Measurements from ENCODE around the gene DPP6. TPM values are rescaled to one million over a fixed set of nuclear protein-coding genes. Genes with fewer than 3 reads are reported as not detected.
"Not testable (repeated sequence)": the region's sequence is repeated elsewhere in the genome, so short reads cannot be mapped to it uniquely, and the experiment has no call there.

Gene DPP6
- total and polyA plus RNA-seq, 2 of the 8 experiments (the other 6 are each of a cell fraction or from before 2014, with no cell fraction given), result 4.7 to 6.8 TPM

- H3K4ac ChIP-seq (replicated peaks; ENCODE audit: insufficient read length, low read depth, low read length); H2AK5ac ChIP-seq (ENCODE audit: low read depth, low read length); H4K5ac ChIP-seq (ENCODE audit: insufficient read length, low read depth, low read length); H2BK15ac ChIP-seq (ENCODE audit: low read length); FAIRE-seq; H3K23ac ChIP-seq (ENCODE audit: insufficient read length); POLR2A ChIA-PET (ENCODE audit: partially characterized antibody); H4K20me1 ChIP-seq (replicated peaks in 1 of 2; ENCODE audit: control insufficient read depth in 1 of 2, insufficient read depth in 2 of 2, low read length in 2 of 2); H2BK12ac ChIP-seq (ENCODE audit: low read depth, low read length); H3K4me1 ChIP-seq (replicated peaks in 1 of 4; ENCODE audit: control insufficient read depth in 3 of 4, insufficient read depth in 4 of 4, low read length in 3 of 4); CTCF ChIA-PET (ENCODE audit: partially characterized antibody); H2AFZ ChIP-seq (ENCODE audit: low read length); H3K23me2 ChIP-seq (ENCODE audit: low read depth, low read length); H3K9ac ChIP-seq (replicated peaks in 1 of 4; ENCODE audit: extremely low read depth in 1 of 4, low read depth in 3 of 4, low read length in 3 of 4); H3K4me2 ChIP-seq (ENCODE audit: insufficient read depth in 1 of 2, low read depth in 2 of 2, low read length in 2 of 2); H4K8ac ChIP-seq (ENCODE audit: extremely low read depth, insufficient read depth, low read length); H2BK20ac ChIP-seq (ENCODE audit: low read length); H2BK5ac ChIP-seq (ENCODE audit: low read depth, low read length); H4K91ac ChIP-seq (replicated peaks; ENCODE audit: insufficient read length, low read length); H3K79me2 ChIP-seq (ENCODE audit: control insufficient read depth in 1 of 2, insufficient read depth in 2 of 2, low read length in 2 of 2); H3K4me3 ChIP-seq (ENCODE audit: extremely low read depth in 1 of 4, insufficient read depth in 2 of 4, low read depth in 3 of 4, low read length in 4 of 4); H3K27ac ChIP-seq (ENCODE audit: low read depth, low read length); DNase-seq (ENCODE audit: low read depth in 1 of 2, low spot score in 2 of 2); H3K14ac ChIP-seq (ENCODE audit: insufficient read length); H3K9me3 ChIP-seq (ENCODE audit: insufficient read depth in 2 of 2, low read depth in 1 of 2, low read length in 1 of 2); H3K18ac ChIP-seq (ENCODE audit: extremely low read depth, low read length); H3K56ac ChIP-seq (replicated peaks; ENCODE audit: insufficient read length, low read depth, low read length); H2BK120ac ChIP-seq (replicated peaks; ENCODE audit: low read depth, low read length); H3K79me1 ChIP-seq (ENCODE audit: low read depth, low read length); H3K36me3 ChIP-seq (ENCODE audit: control insufficient read depth in 2 of 4, insufficient read depth in 4 of 4, low read length in 3 of 4); H3K27me3 ChIP-seq (replicated peaks in 1 of 4; ENCODE audit: control insufficient read depth in 3 of 4, extremely low read depth in 1 of 4, insufficient read depth in 3 of 4, low read length in 3 of 4): not testable (repeated sequence)
- WGBS, 2 experiments (ENCODE audit: extremely low coverage in 1 of 2, insufficient coverage in 1 of 2, insufficient read length in 1 of 2, insufficient replicate concordance in 2 of 2, low coverage in 1 of 2, low lambda C conversion rate in 2 of 2, missing lambda C conversion rate in 1 of 2), result 84% methylated on average over 4 of the region's 4 CpGs; no CpG with 5 or more reads in 1 of the 2 experiments
Measured at GRCh38 chr7:154010726-154011568, 41.3 kb upstream of the DPP6 start.

DNA sequence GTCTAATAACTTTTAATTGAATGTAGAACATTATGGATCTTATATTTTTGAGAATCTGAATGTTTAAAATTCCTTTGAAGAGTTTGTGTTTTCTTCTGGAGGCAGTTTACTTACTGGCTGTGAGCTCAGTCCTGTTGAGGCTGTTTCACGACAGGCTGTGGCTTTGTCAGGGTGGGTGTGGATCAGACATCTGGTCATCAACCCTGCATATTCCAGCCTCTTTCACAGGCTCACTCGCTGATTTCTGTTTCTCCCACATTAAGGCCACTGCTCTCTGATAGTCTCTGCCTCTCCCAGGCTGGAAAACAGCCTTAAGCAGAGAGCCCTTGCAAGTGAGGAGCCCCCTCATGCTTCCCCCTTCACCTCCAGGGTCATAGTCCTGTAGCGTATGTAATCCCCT, 39.4 kb upstream of the DPP6 start:
- H3K27me3 ChIP-seq (replicated peaks in 1 of 4; ENCODE audit: control insufficient read depth in 3 of 4, extremely low read depth in 1 of 4, insufficient read depth in 3 of 4, low read length in 3 of 4); CTCF ChIA-PET (ENCODE audit: partially characterized antibody); H3K23me2 ChIP-seq (ENCODE audit: low read depth, low read length); H3K9ac ChIP-seq (replicated peaks in 1 of 4; ENCODE audit: extremely low read depth in 1 of 4, low read depth in 3 of 4, low read length in 3 of 4); H2AK5ac ChIP-seq (ENCODE audit: low read depth, low read length); H3K4me2 ChIP-seq (ENCODE audit: insufficient read depth in 1 of 2, low read depth in 2 of 2, low read length in 2 of 2); FAIRE-seq; H3K9me3 ChIP-seq (ENCODE audit: insufficient read depth in 2 of 2, low read depth in 1 of 2, low read length in 1 of 2); H3K4ac ChIP-seq (replicated peaks; ENCODE audit: insufficient read length, low read depth, low read length); H3K18ac ChIP-seq (ENCODE audit: extremely low read depth, low read length); H3K27ac ChIP-seq (ENCODE audit: low read depth, low read length); H2BK15ac ChIP-seq (ENCODE audit: low read length); H3K14ac ChIP-seq (ENCODE audit: insufficient read length); H2BK12ac ChIP-seq (ENCODE audit: low read depth, low read length); H2AFZ ChIP-seq (ENCODE audit: low read length); H4K91ac ChIP-seq (replicated peaks; ENCODE audit: insufficient read length, low read length); H3K79me1 ChIP-seq (ENCODE audit: low read depth, low read length); H2BK120ac ChIP-seq (replicated peaks; ENCODE audit: low read depth, low read length); H3K36me3 ChIP-seq (ENCODE audit: control insufficient read depth in 2 of 4, insufficient read depth in 4 of 4, low read length in 3 of 4); H3K79me2 ChIP-seq (ENCODE audit: control insufficient read depth in 1 of 2, insufficient read depth in 2 of 2, low read length in 2 of 2); H4K5ac ChIP-seq (ENCODE audit: insufficient read length, low read depth, low read length); DNase-seq (ENCODE audit: low read depth in 1 of 2, low spot score in 2 of 2); POLR2A ChIA-PET (ENCODE audit: partially characterized antibody); H3K4me3 ChIP-seq (ENCODE audit: extremely low read depth in 1 of 4, insufficient read depth in 2 of 4, low read depth in 3 of 4, low read length in 4 of 4); H3K23ac ChIP-seq (ENCODE audit: insufficient read length); H3K56ac ChIP-seq (replicated peaks; ENCODE audit: insufficient read length, low read depth, low read length); H4K20me1 ChIP-seq (replicated peaks in 1 of 2; ENCODE audit: control insufficient read depth in 1 of 2, insufficient read depth in 2 of 2, low read length in 2 of 2); H3K4me1 ChIP-seq (replicated peaks in 1 of 4; ENCODE audit: control insufficient read depth in 3 of 4, insufficient read depth in 4 of 4, low read length in 3 of 4); H2BK20ac ChIP-seq (ENCODE audit: low read length); H2BK5ac ChIP-seq (ENCODE audit: low read depth, low read length); H4K8ac ChIP-seq (ENCODE audit: extremely low read depth, insufficient read depth, low read length): not testable (repeated sequence)
- 74% methylated on average over 3 of the region's 3 CpGs; no CpG with 5 or more reads in 1 of the 2 experiments for WGBS, 2 experiments (ENCODE audit: extremely low coverage in 1 of 2, insufficient coverage in 1 of 2, insufficient read length in 1 of 2, insufficient replicate concordance in 2 of 2, low coverage in 1 of 2, low lambda C conversion rate in 2 of 2, missing lambda C conversion rate in 1 of 2)
